HepG2 (cell line): ENCODE measurements around the gene TAF1C. TPM values are rescaled to one million over a fixed set of nuclear protein-coding genes. Genes with fewer than 3 reads are reported as not detected.

Source experiments
- AHDC1 ChIP-seq: sonication (generic); formaldehyde crosslinking; IDR thresholded peaks from 2 replicates; pipeline ENCODE4 v1.5.1; 2020; ENCODE audit warnings: mild to moderate bottlenecking, missing genetic modification reagents, borderline replicate concordance
- CEBPB ChIP-seq: IDR thresholded peaks from 2 replicates; pipeline ENCODE4 v1.6.1; 2011; ENCODE audit warnings: low read depth, low read length, improper control_type of control experiment, borderline replicate concordance
- CSRNP2 ChIP-seq: sonication (generic); formaldehyde crosslinking; conservative IDR thresholded peaks from 2 replicates; pipeline ENCODE4 v1.8.0; 2022; ENCODE audit warnings: low read depth, missing genetic modification reagents
- DNMT1 ChIP-seq: sonication (generic); formaldehyde crosslinking; IDR thresholded peaks from 2 replicates; pipeline ENCODE4 v1.5.1; 2020; ENCODE audit warnings: mild to moderate bottlenecking, missing genetic modification reagents
- ESRRA ChIP-seq: sonication (generic); formaldehyde crosslinking; IDR thresholded peaks from 2 replicates; pipeline ENCODE4 v1.5.1; 2020; ENCODE audit warnings: mild to moderate bottlenecking, low read depth, missing genetic modification reagents
- MATR3 ChIP-seq: sonication (generic); formaldehyde crosslinking; IDR thresholded peaks from 2 replicates; pipeline ENCODE4 v1.4.0; 2020; ENCODE audit warnings: missing genetic modification reagents
- MIER2 ChIP-seq: IDR thresholded peaks from 2 replicates; pipeline ENCODE4 v1.6.1; 2016; ENCODE audit warnings: missing biosample characterization, missing genetic modification reagents
- NR2F6 ChIP-seq, 2 experiments: IDR thresholded peaks; 2 replicates each; pipeline ENCODE4 v1.6.1; 2016; ENCODE audit warnings: antibody characterized with exemption in 1 of 2, mild to moderate bottlenecking in 1 of 2
- SCMH1 ChIP-seq: sonication (generic); formaldehyde crosslinking; IDR thresholded peaks from 2 replicates; pipeline ENCODE4 v1.9.0; 2021; ENCODE audit warnings: missing genetic modification reagents, mild to moderate bottlenecking, borderline replicate concordance
- STAG1 ChIP-seq: sonication (generic); formaldehyde crosslinking; IDR thresholded peaks from 2 replicates; pipeline ENCODE4 v1.4.0; 2020; ENCODE audit warnings: missing genetic modification reagents
- TCF12 ChIP-seq, 2 experiments: fragments of 450-650 bp in 1 of 2; sonication (generic) in 1 of 2; formaldehyde crosslinking in 1 of 2; IDR thresholded peaks; 2 replicates each; pipeline versions ENCODE4 v1.6.1 to v1.8.0; 2017 to 2022; ENCODE audit warnings: antibody characterized with exemption in 1 of 2, mild to moderate bottlenecking in 1 of 2, missing genetic modification reagents in 1 of 2, moderate library complexity in 1 of 2
- TEF ChIP-seq: sonication (generic); formaldehyde crosslinking; IDR thresholded peaks from 2 replicates; pipeline ENCODE4 v1.5.0; 2020; ENCODE audit warnings: missing genetic modification reagents
- ZBTB10 ChIP-seq: sonication (generic); formaldehyde crosslinking; IDR thresholded peaks from 2 replicates; pipeline ENCODE4 v1.4.0; 2020; ENCODE audit warnings: missing genetic modification reagents, borderline replicate concordance
- ZNF362 ChIP-seq: sonication (generic); formaldehyde crosslinking; IDR thresholded peaks from 2 replicates; pipeline ENCODE4 v1.4.0; 2020; ENCODE audit warnings: missing genetic modification reagents, mild to moderate bottlenecking, borderline replicate concordance
- ZNF580 ChIP-seq: IDR thresholded peaks from 2 replicates; pipeline ENCODE4 v1.6.1; 2016; ENCODE audit warnings: low read depth, borderline replicate concordance
- polyA plus RNA-seq, 8 experiments: library from polyadenylated mRNA; depleted of rRNA in 3 of 8; stranded (reverse) in 7 of 8; unstranded in 1 of 8; fragments of >200 nt; fragmentation: Illumina TruSeq in 4 of 8; extraction: Trizol in 4 of 8; gene quantifications; 2 replicates each; pipeline versions ENCODE4 v1.2.1 to v1.2.3, GENCODE V29; 2011 to 2016; ENCODE audit warnings: low read depth in 4 of 8, missing spikeins in 1 of 8, mixed read lengths in 1 of 8; ENCODE audit not compliant: insufficient read depth in 1 of 8
- total RNA-seq, 5 experiments: library from RNA; depleted of rRNA; stranded (reverse); fragments of >200 nt; fragmentation: Illumina TruSeq; extraction: Trizol; gene quantifications; 2 replicates each; pipeline ENCODE4 v1.2.3, GENCODE V29; 2016; ENCODE audit warnings: low read depth in 1 of 5

Gene TAF1C
- total and polyA plus RNA-seq, 2 of the 13 experiments (the other 11 are each of a cell fraction or from before 2014, with no cell fraction given) = 15.6 to 20.8 TPM

GRCh38 chr16:84186685-84187437 lies at the start of gene TAF1C (continued):
- TF ChIP-seq ESRRA (CRISPR knock-in tag) (peak; percentile 71; the same call in 1 of the 2 replicates), MATR3 (no peak), AHDC1 (CRISPR knock-in tag) (no peak), CEBPB (no peak), NR2F6 (IDR thresholded peaks at IDR 0.05) (peak; percentile 27; the same call in 1 of the 2 replicates), NR2F6 (CRISPR knock-in tag; IDR thresholded peaks at IDR 0.05) (0 out of 2 replicates have a peak, but pooled peaks have one; percentile 48), TEF (CRISPR knock-in tag) (no peak), ZNF362 (CRISPR knock-in tag) (no peak), CSRNP2 (CRISPR knock-in tag) (no peak), MIER2 (CRISPR knock-in tag) (peak; percentile 81), ZBTB10 (CRISPR knock-in tag) (peak; percentile 75), DNMT1 (no peak; the same call in none of the 2 replicates), SCMH1 (CRISPR knock-in tag) (no peak), ZNF580 (peak; percentile 98), STAG1 (CRISPR knock-in tag) (peak; percentile 73), TCF12 (IDR thresholded peaks at IDR 0.05) (no peak), TCF12 (CRISPR knock-in tag; IDR thresholded peaks at IDR 0.05) (0 out of 2 replicates have a peak, but pooled peaks have one; percentile 33)
